ENCODE measurements around the gene OBSCN. TPM values are rescaled to one million over a fixed set of nuclear protein-coding genes. Genes with fewer than 3 reads are reported as not detected.

The OBSCN gene, protein sequence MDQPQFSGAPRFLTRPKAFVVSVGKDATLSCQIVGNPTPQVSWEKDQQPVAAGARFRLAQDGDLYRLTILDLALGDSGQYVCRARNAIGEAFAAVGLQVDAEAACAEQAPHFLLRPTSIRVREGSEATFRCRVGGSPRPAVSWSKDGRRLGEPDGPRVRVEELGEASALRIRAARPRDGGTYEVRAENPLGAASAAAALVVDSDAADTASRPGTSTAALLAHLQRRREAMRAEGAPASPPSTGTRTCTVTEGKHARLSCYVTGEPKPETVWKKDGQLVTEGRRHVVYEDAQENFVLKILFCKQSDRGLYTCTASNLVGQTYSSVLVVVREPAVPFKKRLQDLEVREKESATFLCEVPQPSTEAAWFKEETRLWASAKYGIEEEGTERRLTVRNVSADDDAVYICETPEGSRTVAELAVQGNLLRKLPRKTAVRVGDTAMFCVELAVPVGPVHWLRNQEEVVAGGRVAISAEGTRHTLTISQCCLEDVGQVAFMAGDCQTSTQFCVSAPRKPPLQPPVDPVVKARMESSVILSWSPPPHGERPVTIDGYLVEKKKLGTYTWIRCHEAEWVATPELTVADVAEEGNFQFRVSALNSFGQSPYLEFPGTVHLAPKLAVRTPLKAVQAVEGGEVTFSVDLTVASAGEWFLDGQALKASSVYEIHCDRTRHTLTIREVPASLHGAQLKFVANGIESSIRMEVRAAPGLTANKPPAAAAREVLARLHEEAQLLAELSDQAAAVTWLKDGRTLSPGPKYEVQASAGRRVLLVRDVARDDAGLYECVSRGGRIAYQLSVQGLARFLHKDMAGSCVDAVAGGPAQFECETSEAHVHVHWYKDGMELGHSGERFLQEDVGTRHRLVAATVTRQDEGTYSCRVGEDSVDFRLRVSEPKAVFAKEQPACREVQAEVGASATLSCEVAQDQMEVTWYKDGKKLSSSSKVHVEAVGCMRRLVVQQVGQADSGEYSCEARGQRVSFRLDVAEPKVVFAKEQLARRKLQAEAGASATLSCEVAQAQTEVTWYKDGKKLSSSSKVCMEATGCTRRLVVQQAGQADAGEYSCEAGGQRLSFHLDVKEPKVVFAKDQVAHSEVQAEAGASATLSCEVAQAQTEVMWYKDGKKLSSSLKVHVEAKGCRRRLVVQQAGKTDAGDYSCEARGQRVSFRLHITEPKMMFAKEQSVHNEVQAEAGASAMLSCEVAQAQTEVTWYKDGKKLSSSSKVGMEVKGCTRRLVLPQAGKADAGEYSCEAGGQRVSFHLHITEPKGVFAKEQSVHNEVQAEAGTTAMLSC (N-terminal part only)
- total RNA-seq, result 4.8 and 6.0 TPM in 2 replicates

DNA sequence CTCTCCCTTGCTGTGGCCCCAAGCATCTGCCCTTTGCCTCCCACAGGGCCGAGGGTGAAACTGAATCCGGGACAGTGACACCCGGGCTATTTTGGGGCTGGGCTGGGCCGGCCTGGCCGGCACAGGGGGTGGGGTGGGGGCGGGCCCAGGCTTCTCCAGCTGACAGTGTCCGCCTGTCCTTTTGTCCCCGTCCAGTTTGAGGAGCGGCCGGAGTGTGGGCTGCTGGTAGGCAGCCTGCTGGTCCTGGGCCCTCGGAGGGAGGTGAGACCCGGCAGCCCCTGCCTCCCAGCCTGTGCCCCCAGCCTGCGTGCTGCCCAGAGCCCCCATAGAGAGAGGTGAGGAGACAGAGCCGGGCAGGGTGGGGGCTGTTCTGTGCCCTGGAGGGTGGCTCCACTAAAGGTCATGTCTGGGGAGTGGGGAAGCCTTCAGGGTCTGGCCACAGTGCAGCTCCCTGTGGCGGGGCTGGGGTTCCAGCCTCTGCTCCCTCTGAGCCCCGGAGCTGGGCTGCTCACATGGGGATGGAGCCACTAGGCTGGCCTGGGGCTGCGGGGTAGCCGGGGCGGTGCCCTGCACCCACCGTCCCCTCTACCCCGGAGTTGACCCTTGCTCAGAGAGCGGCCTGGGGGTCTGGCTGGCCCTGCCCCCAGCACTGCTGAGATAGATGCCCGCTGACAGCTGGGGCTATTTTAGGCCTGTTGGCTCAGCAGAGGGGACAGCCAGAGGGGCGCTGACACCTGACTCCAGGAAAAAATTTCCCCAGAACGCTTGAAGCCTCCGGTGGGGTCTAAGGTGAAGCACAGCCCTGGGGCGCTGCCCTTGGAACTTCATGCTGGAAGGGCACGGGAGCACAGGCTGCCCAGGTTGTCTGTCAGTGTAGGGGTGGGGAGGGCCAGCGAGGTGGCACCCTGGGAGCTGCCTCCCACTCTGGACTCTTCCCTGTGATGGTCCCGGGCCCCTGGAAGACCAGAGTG, at the start of gene OBSCN:
OBSCN (plus strand) TSS at position 194 of the 971 bp plus-strand sequence. CDS start 3,740 bp downstream, outside the sequence.

DNA sequence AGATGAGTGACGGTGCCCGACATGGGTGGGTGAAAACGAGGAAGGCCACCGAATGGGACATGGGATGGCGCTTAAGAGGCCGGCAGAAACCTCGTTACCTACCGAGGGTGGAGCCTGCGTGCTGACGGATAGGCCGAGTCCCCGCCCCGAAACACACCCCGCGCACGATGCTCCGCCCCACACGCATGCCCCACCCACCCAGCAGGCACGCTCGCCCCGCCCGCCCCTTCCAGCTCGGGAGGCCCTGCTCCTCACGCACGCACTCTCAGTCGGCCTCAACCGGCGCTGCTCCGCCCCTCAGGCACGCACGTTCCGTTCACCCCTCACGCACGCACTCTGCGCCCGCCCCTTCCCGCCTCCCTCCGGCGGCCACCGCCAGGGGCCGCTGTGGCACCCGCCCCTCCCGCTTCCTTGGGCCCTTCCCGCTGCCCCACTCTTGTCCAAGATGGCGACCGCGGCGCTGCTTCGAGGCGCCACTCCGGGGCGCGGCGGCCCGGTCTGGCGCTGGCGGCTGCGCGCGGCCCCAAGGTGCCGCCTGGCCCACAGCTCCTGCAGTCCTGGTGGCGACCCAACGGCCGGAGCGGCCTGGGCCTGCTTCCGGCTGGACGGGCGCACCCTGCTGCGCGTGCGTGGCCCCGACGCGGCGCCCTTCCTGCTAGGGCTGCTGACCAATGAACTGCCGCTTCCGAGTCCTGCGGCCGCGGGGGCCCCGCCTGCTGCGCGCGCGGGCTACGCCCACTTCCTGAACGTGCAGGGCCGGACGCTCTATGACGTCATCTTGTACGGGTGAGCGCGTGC, 42.3 kb upstream of the OBSCN start, which contains the start of gene IBA57:
IBA57 (plus strand) TSS at position 433 of the 798 bp plus-strand sequence; CDS start at position 446, 13 bp downstream.

DNA sequence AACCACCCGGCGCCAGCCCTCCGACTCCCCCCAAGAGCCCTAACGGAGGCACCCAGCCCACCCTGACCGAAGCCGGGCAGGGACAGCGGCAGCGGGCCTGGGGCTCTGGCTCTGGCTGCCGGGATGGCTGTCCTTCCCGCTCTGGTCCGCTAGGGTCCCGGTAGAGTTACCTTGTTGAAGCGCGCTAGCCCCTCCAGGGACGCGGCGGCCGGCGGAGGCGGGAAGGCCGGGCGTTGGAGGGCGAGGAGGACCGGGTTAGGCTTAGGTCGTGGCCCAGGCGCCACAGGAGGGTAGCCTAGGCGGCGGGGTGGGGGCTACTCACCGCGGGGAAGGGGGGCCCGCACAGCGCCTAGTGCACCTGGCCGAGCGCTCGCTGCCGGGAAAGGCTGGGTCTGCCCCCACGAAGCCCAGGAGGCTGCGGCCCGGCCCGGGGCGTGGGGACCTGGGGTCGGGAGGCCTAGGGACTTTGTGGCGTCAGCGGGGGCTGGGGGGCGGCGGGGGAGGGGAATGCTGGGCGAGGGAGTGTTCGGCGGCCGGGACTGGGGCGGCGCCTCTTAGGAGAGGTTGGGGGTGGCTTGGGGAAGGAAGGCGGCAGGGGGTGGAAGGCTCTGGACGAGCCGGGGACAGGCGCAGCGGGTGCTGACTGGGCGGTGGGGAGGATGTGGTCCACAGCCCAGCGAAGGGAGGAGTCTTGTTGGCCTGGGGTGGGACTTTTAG, 208.5 kb downstream of the OBSCN start, which contains the start of gene TRIM17:
TRIM17 (minus strand) TSS at position 645 of the 717 bp plus-strand sequence. CDS start 1,789 bp downstream, outside the sequence.

Other genes with a start within 250 kb of the OBSCN start
- gene WNT3A, start 201.0 kb upstream of the OBSCN start, total RNA-seq, result not detected in 2 replicates
- 270 and 296 TPM in 2 replicates for gene ARF1, start 125.3 kb upstream of the OBSCN start, total RNA-seq
- 10.4 and 13.4 TPM in 2 replicates for gene C1orf35, start 104.7 kb upstream of the OBSCN start, total RNA-seq
- gene MRPL55, start 98.7 kb upstream of the OBSCN start, total RNA-seq, result 60.0 and 69.2 TPM in 2 replicates
- gene GUK1, start 67.8 kb upstream of the OBSCN start, total RNA-seq, result 263 and 302 TPM in 2 replicates
- 0.37 and 0.49 TPM in 2 replicates for gene GJC2, start 58.1 kb upstream of the OBSCN start, total RNA-seq
- gene IBA57, start 42.2 kb upstream of the OBSCN start, total RNA-seq, result 3.2 and 6.6 TPM in 2 replicates
- 16.0 and 20.9 TPM in 2 replicates for gene TRIM11, start 198.8 kb downstream of the OBSCN start, total RNA-seq
- gene TRIM17, start 208.8 kb downstream of the OBSCN start, total RNA-seq, result not detected in 2 replicates

Data from cardiac ventricle fibroblast (primary cell).